ENCODE data around the gene CCDC187. TPM values are rescaled to one million over a fixed set of nuclear protein-coding genes. Genes with fewer than 3 reads are reported as not detected.

The CCDC187 gene
- total RNA-seq, 2 donors from 2014 or later: 0.04 to 0.09 TPM

- H3K27me3 ChIP-seq (ENCODE audit: control insufficient read depth, insufficient read depth, low read length, poor library complexity, severe bottlenecking): no peaks in the 10 kb centered on the region
- no peak overlapping the region for H3K4me3 Mint-ChIP-seq
- peaks cover 3% of the 10 kb centered on the region for H3K4me1 Mint-ChIP-seq
- H3K36me3 Mint-ChIP-seq (ENCODE audit: low read depth): no peaks in the 10 kb centered on the region
- peak; percentile 91 for DNase-seq
- no peaks in the 10 kb centered on the region for H3K27me3 Mint-ChIP-seq (ENCODE audit: insufficient read depth)
- peak overlapping the region; percentile 39 for H3K27ac Mint-ChIP-seq
- no peaks in the 10 kb centered on the region for H3K9me3 ChIP-seq (ENCODE audit: control insufficient read depth, low read length)
- no peak overlapping the region for H3K4me3 ChIP-seq (ENCODE audit: low read length)
- peak; percentile 73 for TF ChIP-seq CTCF (conservative IDR thresholded peaks at IDR 0.05)
- H3K27ac ChIP-seq (ENCODE audit: low read depth, low read length): peak overlapping the region; percentile 21
- no peaks in the 10 kb centered on the region for H3K9me3 Mint-ChIP-seq
- H3K4me1 ChIP-seq (ENCODE audit: control insufficient read depth, insufficient read depth, low read length): peaks cover 6% of the 10 kb centered on the region
- H3K36me3 ChIP-seq (ENCODE audit: control insufficient read depth, insufficient read depth, low read length): no peaks in the 10 kb centered on the region
- 83 to 87% methylated on average over 12 to 43 of the region's 43 CpGs for WGBS, 2 experiments (ENCODE audit: insufficient coverage in 1 of 2, insufficient read length in 1 of 2)
- H3K9ac ChIP-seq (ENCODE audit: extremely low read depth, low read length, poor library complexity, severe bottlenecking): no peak overlapping the region
Observed at GRCh38 chr9:136345281-136346156, 41.6 kb upstream of the CCDC187 start.

- H3K4me1 Mint-ChIP-seq: peaks cover 3% of the 10 kb centered on the region
- no peak overlapping the region for H3K4me3 Mint-ChIP-seq
- 83 to 89% methylated on average over 9 to 21 of the region's 21 CpGs for WGBS, 2 experiments (ENCODE audit: insufficient coverage in 1 of 2, insufficient read length in 1 of 2)
- H3K4me1 ChIP-seq (ENCODE audit: control insufficient read depth, insufficient read depth, low read length): peaks cover 6% of the 10 kb centered on the region
- H3K27me3 Mint-ChIP-seq (ENCODE audit: insufficient read depth): no peaks in the 10 kb centered on the region
- H3K9ac ChIP-seq (ENCODE audit: extremely low read depth, low read length, poor library complexity, severe bottlenecking): no peak overlapping the region
- H3K27me3 ChIP-seq (ENCODE audit: control insufficient read depth, insufficient read depth, low read length, poor library complexity, severe bottlenecking): no peaks in the 10 kb centered on the region
- H3K27ac Mint-ChIP-seq: peak overlapping the region; percentile 35
- no peaks in the 10 kb centered on the region for H3K36me3 Mint-ChIP-seq (ENCODE audit: low read depth)
- H3K36me3 ChIP-seq (ENCODE audit: control insufficient read depth, insufficient read depth, low read length): no peaks in the 10 kb centered on the region
- H3K4me3 ChIP-seq (ENCODE audit: low read length): no peak overlapping the region
- H3K9me3 ChIP-seq (ENCODE audit: control insufficient read depth, low read length): no peaks in the 10 kb centered on the region
- no peak for DNase-seq
- H3K27ac ChIP-seq (ENCODE audit: low read depth, low read length): peak overlapping the region; percentile 21
- no peak for TF ChIP-seq CTCF (conservative IDR thresholded peaks at IDR 0.05)
- H3K9me3 Mint-ChIP-seq: no peaks in the 10 kb centered on the region
Observed at GRCh38 chr9:136344544-136345280, 40.8 kb upstream of the CCDC187 start.

GRCh38 chr9:136343884-136344269, 40.0 kb upstream of the CCDC187 start:
- Histone ChIP-seq H3K9ac (ENCODE audit: extremely low read depth, low read length, poor library complexity, severe bottlenecking) (no peak overlapping the region), H3K27me3 (ENCODE audit: control insufficient read depth, insufficient read depth, low read length, poor library complexity, severe bottlenecking) (no peaks in the 10 kb centered on the region), H3K27ac (ENCODE audit: low read depth, low read length) (no peak overlapping the region), H3K9me3 (ENCODE audit: control insufficient read depth, low read length) (no peaks in the 10 kb centered on the region), H3K4me3 (ENCODE audit: low read length) (no peak overlapping the region), H3K36me3 (ENCODE audit: control insufficient read depth, insufficient read depth, low read length) (no peaks in the 10 kb centered on the region), H3K4me1 (ENCODE audit: control insufficient read depth, insufficient read depth, low read length) (peaks cover 6% of the 10 kb centered on the region)
- no peaks in the 10 kb centered on the region for H3K36me3 Mint-ChIP-seq (ENCODE audit: low read depth)
- TF ChIP-seq CTCF (conservative IDR thresholded peaks at IDR 0.05): no peak
- DNase-seq: no peak
- 93 to 97% methylated on average over 13 to 24 of the region's 24 CpGs for WGBS, 2 experiments (ENCODE audit: insufficient coverage in 1 of 2, insufficient read length in 1 of 2)
- peaks cover 4% of the 10 kb centered on the region for H3K4me1 Mint-ChIP-seq
- H3K9me3 Mint-ChIP-seq: no peaks in the 10 kb centered on the region
- H3K4me3 Mint-ChIP-seq: no peak overlapping the region
- no peak overlapping the region for H3K27ac Mint-ChIP-seq
- H3K27me3 Mint-ChIP-seq (ENCODE audit: insufficient read depth): no peaks in the 10 kb centered on the region

All from endodermal cell (in vitro differentiated cells).